H9 (cell line): Measurements from ENCODE around the gene KRR1. TPM values are rescaled to one million over a fixed set of nuclear protein-coding genes. Genes with fewer than 3 reads are reported as not detected.

Source experiments
- DNase-seq: peaks from one replicate; pipeline ENCODE4 v3.0.0-alpha.2; 2017
- H2AFZ ChIP-seq: one replicate; pipeline ENCODE4 v1.6.1; 2013; ENCODE audit warnings: mild to moderate bottlenecking, low read length, control low read depth, moderate library complexity
- H2AK5ac ChIP-seq: 2 replicates; pipeline ENCODE4 v1.6.1; 2013; ENCODE audit warnings: low read length, control low read depth, mixed read lengths; ENCODE audit not compliant: insufficient read length
- H2BK120ac ChIP-seq: one replicate; pipeline ENCODE4 v1.6.1; 2013; ENCODE audit warnings: low read depth, mild to moderate bottlenecking, low read length, control low read depth, inconsistent platforms; ENCODE audit not compliant: poor library complexity, severe bottlenecking
- H2BK12ac ChIP-seq: 2 replicates; pipeline ENCODE4 v1.6.1; 2013; ENCODE audit warnings: low read length, control low read depth, mixed read lengths, low read depth; ENCODE audit not compliant: insufficient read length
- H2BK15ac ChIP-seq: 2 replicates; pipeline ENCODE4 v1.6.1; 2013; ENCODE audit warnings: low read depth, low read length, control low read depth
- H2BK20ac ChIP-seq: one replicate; pipeline ENCODE4 v1.6.1; 2013; ENCODE audit warnings: low read depth, mild to moderate bottlenecking, low read length, control low read depth, inconsistent platforms; ENCODE audit not compliant: poor library complexity, severe bottlenecking
- H2BK5ac ChIP-seq: 2 replicates; pipeline ENCODE4 v1.6.1; 2013; ENCODE audit warnings: low read length, control low read depth, mixed read lengths; ENCODE audit not compliant: insufficient read length
- H3K14ac ChIP-seq: 2 replicates; pipeline ENCODE4 v1.6.1; 2013; ENCODE audit warnings: low read length, control low read depth; ENCODE audit not compliant: insufficient read depth
- H3K18ac ChIP-seq: 2 replicates; pipeline ENCODE4 v1.6.1; 2013; ENCODE audit warnings: low read depth, mild to moderate bottlenecking, mixed read lengths, low read length, control low read depth; ENCODE audit not compliant: insufficient read length
- H3K23ac ChIP-seq: 2 replicates; pipeline ENCODE4 v1.6.1; 2013; ENCODE audit warnings: low read length, control low read depth, mixed read lengths, low read depth; ENCODE audit not compliant: insufficient read length
- H3K23me2 ChIP-seq: 2 replicates; pipeline ENCODE4 v1.6.1; 2013; ENCODE audit warnings: low read depth, mild to moderate bottlenecking, mixed read lengths, low read length, control low read depth; ENCODE audit not compliant: insufficient read length, poor library complexity, severe bottlenecking
- H3K27ac ChIP-seq: 2 replicates; pipeline ENCODE4 v1.5.1; 2013; ENCODE audit warnings: low read length, control low read depth, mixed read lengths, low read depth; ENCODE audit not compliant: insufficient read length
- H3K27me3 ChIP-seq: 2 replicates; pipeline ENCODE4 v1.6.1; 2013; ENCODE audit warnings: low read length, control low read depth, inconsistent platforms; ENCODE audit not compliant: insufficient read depth
- H3K4ac ChIP-seq: 2 replicates; pipeline ENCODE4 v1.6.1; 2013; ENCODE audit warnings: low read depth, mild to moderate bottlenecking, control low read depth, inconsistent platforms, low read length, moderate library complexity
- H3K4me1 ChIP-seq: 2 replicates; pipeline ENCODE4 v1.6.1; 2013; ENCODE audit warnings: low read length, control low read depth, inconsistent platforms; ENCODE audit not compliant: insufficient read depth
- H3K4me2 ChIP-seq: 2 replicates; pipeline ENCODE4 v1.6.1; 2013; ENCODE audit warnings: low read length, control low read depth, mixed read lengths; ENCODE audit not compliant: insufficient read length, insufficient read depth
- H3K56ac ChIP-seq: 2 replicates; pipeline ENCODE4 v1.6.1; 2013; ENCODE audit warnings: low read depth, mild to moderate bottlenecking, mixed read lengths, low read length, control low read depth; ENCODE audit not compliant: insufficient read length
- H3K79me1 ChIP-seq: 2 replicates; pipeline ENCODE4 v1.6.1; 2013; ENCODE audit warnings: low read depth, mild to moderate bottlenecking, moderate library complexity, low read length, control low read depth, inconsistent platforms; ENCODE audit not compliant: insufficient read depth, poor library complexity, severe bottlenecking
- H3K79me2 ChIP-seq: 2 replicates; pipeline ENCODE4 v1.6.1; 2013; ENCODE audit warnings: low read length, control low read depth, inconsistent platforms; ENCODE audit not compliant: insufficient read depth
- H3K9ac ChIP-seq: 2 replicates; pipeline ENCODE4 v1.6.1; 2013; ENCODE audit warnings: low read length, control low read depth, mixed read lengths; ENCODE audit not compliant: insufficient read length; ENCODE audit errors: extremely low read depth
- H3K9me3 ChIP-seq: one replicate; pipeline ENCODE4 v1.6.1; 2013; ENCODE audit warnings: low read depth, low read length, inconsistent platforms; ENCODE audit not compliant: control insufficient read depth
- H3T11ph ChIP-seq: one replicate; pipeline ENCODE4 v1.6.1; 2013; ENCODE audit warnings: mild to moderate bottlenecking, low read length, control low read depth, inconsistent platforms
- H4K20me1 ChIP-seq: one replicate; pipeline ENCODE4 v1.6.1; 2013; ENCODE audit not compliant: control insufficient read depth, insufficient read length, insufficient read depth
- H4K5ac ChIP-seq: 2 replicates; pipeline ENCODE4 v1.6.1; 2013; ENCODE audit warnings: low read depth, mild to moderate bottlenecking, mixed read lengths, low read length, control low read depth; ENCODE audit not compliant: insufficient read length
- H4K8ac ChIP-seq: replicated peaks from 2 replicates; pipeline ENCODE4 v1.6.1; 2013; ENCODE audit warnings: low read length, control low read depth, mixed read lengths, low read depth; ENCODE audit not compliant: insufficient read length
- H4K91ac ChIP-seq: 2 replicates; pipeline ENCODE4 v1.6.1; 2013; ENCODE audit warnings: low read depth, mild to moderate bottlenecking, moderate library complexity, mixed read lengths, low read length, control low read depth; ENCODE audit not compliant: insufficient read length
- H3K27ac Mint-ChIP-seq, 3 experiments: 2 replicates in 2 of 3; 3 replicates in 1 of 3; pipeline ENCODE4 v1.8.0; 2020 to 2021; ENCODE audit warnings: mixed read lengths in 3 of 3, mild to moderate bottlenecking in 1 of 3, moderate library complexity in 1 of 3
- H3K27me3 Mint-ChIP-seq: 2 replicates; pipeline ENCODE4 v1.8.0; 2021; ENCODE audit warnings: low read depth, mild to moderate bottlenecking, moderate library complexity, mixed read lengths
- H3K36me3 Mint-ChIP-seq, 3 experiments: 2 replicates in 2 of 3; 3 replicates in 1 of 3; pipeline ENCODE4 v1.8.0; 2020 to 2021; ENCODE audit warnings: low read depth in 3 of 3, mixed read lengths in 3 of 3; ENCODE audit not compliant: insufficient read depth in 1 of 3
- H3K4me1 Mint-ChIP-seq, 2 experiments: 2 replicates each; pipeline ENCODE4 v1.8.0; 2020; ENCODE audit warnings: mixed read lengths in 2 of 2
- H3K4me3 Mint-ChIP-seq, 2 experiments: 2 replicates in 1 of 2; 3 replicates in 1 of 2; pipeline ENCODE4 v1.8.0; 2020 to 2021; ENCODE audit warnings: mild to moderate bottlenecking in 2 of 2, mixed read lengths in 2 of 2, moderate library complexity in 1 of 2
- H3K9me3 Mint-ChIP-seq, 2 experiments: 2 replicates in 1 of 2; 3 replicates in 1 of 2; pipeline ENCODE4 v1.8.0; 2020; ENCODE audit warnings: mild to moderate bottlenecking in 2 of 2, mixed read lengths in 2 of 2, moderate library complexity in 1 of 2
- WGBS: extraction: QIAGEN DNeasy Blood & Tissue Kit; methylation state at CpG from one replicate; pipeline ENCODE4 v1.1.7; 2013; ENCODE audit warnings: missing lambda C conversion rate, low lambda C conversion rate, mixed read lengths; ENCODE audit not compliant: insufficient read length; ENCODE audit errors: extremely low coverage; 5-methylcytosine and 5-hydroxymethylcytosine counted together
- total RNA-seq: library from RNA; stranded (reverse); gene quantifications from 2 replicates; pipeline ENCODE4 v1.2.1, GENCODE V29; 2021
- TF ChIP-seq, protein P1 (sequence below): fragments of 200-600 bp; sonication (generic); conservative IDR thresholded peaks from 3 replicates; pipeline ENCODE4 v1.8.0; 2021; ENCODE audit warnings: antibody characterized with exemption, mild to moderate bottlenecking

The KRR1 gene
- total RNA-seq, 1 experiment from 2014 or later: 88.9 TPM

- Histone ChIP-seq H3T11ph (no peak overlapping the region), H3K27ac (no peak overlapping the region), H4K8ac (no peak overlapping the region), H3K23me2 (no peaks in the 10 kb centered on the region), H3K79me2 (no peaks in the 10 kb centered on the region; the same call in 1 of the 2 replicates), H3K4me1 (peaks cover 3% of the 10 kb centered on the region; the same call in 1 of the 2 replicates), H3K9me3 (no peaks in the 10 kb centered on the region), H4K91ac (no peak overlapping the region), H2AFZ (no peak overlapping the region), H4K20me1 (no peaks in the 10 kb centered on the region), H2BK20ac (no peak overlapping the region), H3K56ac (no peak overlapping the region), H2BK5ac (no peak overlapping the region), H3K9ac (no peak overlapping the region), H2BK15ac (no peak overlapping the region; the same call in 1 of the 2 replicates), H2AK5ac (no peak overlapping the region), H3K18ac (no peak overlapping the region), H3K79me1 (no peaks in the 10 kb centered on the region), H2BK12ac (no peak overlapping the region), H3K4me2 (no peak overlapping the region), H2BK120ac (no peak overlapping the region), H3K4ac (no peak overlapping the region), H4K5ac (no peak overlapping the region), H3K23ac (no peak overlapping the region), H3K27me3 (no peaks in the 10 kb centered on the region), H3K14ac (no peak overlapping the region)
- WGBS: no CpG with 5 or more reads among the region's 1 CpG
- Mint-ChIP-seq H3K4me1 (peaks cover 13 to 19% of the 10 kb centered on the region in 2 experiments), H3K36me3 (no peaks in the 10 kb centered on the region), H3K9me3 (no peaks in the 10 kb centered on the region), H3K4me3 (no peak overlapping the region), H3K27me3 (no peaks in the 10 kb centered on the region), H3K27ac (no peak overlapping the region; a peak in 1 of 7 replicates)
- TF ChIP-seq, protein P1, sequence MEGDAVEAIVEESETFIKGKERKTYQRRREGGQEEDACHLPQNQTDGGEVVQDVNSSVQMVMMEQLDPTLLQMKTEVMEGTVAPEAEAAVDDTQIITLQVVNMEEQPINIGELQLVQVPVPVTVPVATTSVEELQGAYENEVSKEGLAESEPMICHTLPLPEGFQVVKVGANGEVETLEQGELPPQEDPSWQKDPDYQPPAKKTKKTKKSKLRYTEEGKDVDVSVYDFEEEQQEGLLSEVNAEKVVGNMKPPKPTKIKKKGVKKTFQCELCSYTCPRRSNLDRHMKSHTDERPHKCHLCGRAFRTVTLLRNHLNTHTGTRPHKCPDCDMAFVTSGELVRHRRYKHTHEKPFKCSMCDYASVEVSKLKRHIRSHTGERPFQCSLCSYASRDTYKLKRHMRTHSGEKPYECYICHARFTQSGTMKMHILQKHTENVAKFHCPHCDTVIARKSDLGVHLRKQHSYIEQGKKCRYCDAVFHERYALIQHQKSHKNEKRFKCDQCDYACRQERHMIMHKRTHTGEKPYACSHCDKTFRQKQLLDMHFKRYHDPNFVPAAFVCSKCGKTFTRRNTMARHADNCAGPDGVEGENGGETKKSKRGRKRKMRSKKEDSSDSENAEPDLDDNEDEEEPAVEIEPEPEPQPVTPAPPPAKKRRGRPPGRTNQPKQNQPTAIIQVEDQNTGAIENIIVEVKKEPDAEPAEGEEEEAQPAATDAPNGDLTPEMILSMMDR: no peak
- no peak for DNase-seq
Measured at GRCh38 chr12:75554556-75554880, 43.1 kb upstream of the KRR1 start.
